ENCODE measurements around the gene UBE4A.

UBE4A gene

DNA sequence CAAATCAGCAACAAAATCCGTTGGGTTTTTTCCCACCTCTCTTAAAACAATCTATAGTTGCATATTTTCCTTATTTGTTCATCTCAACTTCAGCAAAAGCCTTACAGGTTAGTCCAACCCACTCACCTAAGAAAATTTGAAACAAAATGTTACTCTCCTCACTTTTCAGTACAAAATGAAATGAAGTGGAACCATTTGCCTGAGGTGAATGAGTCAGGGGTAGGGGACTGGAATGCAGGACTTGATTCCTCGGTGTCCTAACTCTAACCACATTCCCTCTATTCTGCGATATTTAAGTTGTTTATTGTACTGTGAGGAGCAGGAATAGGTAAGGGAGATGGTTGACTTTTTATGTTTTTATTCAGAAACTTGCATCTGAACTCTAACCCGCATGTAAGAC is 58.4 kb downstream of the UBE4A start:
- peaks cover 15% of the 10 kb centered on the region for H3K4me1 Mint-ChIP-seq
- TF ChIP-seq, protein P1, sequence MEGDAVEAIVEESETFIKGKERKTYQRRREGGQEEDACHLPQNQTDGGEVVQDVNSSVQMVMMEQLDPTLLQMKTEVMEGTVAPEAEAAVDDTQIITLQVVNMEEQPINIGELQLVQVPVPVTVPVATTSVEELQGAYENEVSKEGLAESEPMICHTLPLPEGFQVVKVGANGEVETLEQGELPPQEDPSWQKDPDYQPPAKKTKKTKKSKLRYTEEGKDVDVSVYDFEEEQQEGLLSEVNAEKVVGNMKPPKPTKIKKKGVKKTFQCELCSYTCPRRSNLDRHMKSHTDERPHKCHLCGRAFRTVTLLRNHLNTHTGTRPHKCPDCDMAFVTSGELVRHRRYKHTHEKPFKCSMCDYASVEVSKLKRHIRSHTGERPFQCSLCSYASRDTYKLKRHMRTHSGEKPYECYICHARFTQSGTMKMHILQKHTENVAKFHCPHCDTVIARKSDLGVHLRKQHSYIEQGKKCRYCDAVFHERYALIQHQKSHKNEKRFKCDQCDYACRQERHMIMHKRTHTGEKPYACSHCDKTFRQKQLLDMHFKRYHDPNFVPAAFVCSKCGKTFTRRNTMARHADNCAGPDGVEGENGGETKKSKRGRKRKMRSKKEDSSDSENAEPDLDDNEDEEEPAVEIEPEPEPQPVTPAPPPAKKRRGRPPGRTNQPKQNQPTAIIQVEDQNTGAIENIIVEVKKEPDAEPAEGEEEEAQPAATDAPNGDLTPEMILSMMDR (IDR thresholded peaks at IDR 0.05), result no peak
- peak overlapping the region; percentile 70 for H3K27ac Mint-ChIP-seq
- no peak for DNase-seq
- no peaks in the 10 kb centered on the region for H3K9me3 Mint-ChIP-seq
- H3K36me3 Mint-ChIP-seq (ENCODE audit: low read depth), result no peaks in the 10 kb centered on the region
- H3K4me3 Mint-ChIP-seq, result no peak overlapping the region
- H3K27me3 Mint-ChIP-seq (ENCODE audit: low read depth, poor library complexity), result no peaks in the 10 kb centered on the region

DNA sequence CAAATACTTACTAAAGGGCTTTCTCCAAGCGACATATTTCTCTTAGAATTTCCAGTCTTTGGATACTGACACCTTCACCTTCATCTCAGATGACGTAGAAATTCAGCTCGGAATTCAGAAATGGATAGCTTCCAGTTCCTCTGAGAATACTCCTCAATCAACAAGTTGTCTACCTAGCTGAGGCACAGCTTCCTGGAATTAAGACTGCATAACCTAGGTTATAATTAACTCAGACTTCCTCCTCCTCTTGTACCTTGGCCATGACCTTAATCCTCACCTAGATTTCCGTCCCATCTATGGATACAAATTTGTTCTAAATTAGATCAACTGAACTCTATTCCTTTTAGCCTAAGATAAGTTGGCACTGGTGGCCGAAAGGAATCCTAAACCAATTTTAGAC is 59.4 kb downstream of the UBE4A start:
- no peaks in the 10 kb centered on the region for H3K9me3 Mint-ChIP-seq
- peaks cover 15% of the 10 kb centered on the region for H3K4me1 Mint-ChIP-seq
- H3K4me3 Mint-ChIP-seq, result no peak overlapping the region
- no peaks in the 10 kb centered on the region for H3K27me3 Mint-ChIP-seq (ENCODE audit: low read depth, poor library complexity)
- H3K27ac Mint-ChIP-seq, result peak overlapping the region; percentile 31
- TF ChIP-seq, protein P1 (IDR thresholded peaks at IDR 0.05), result no peak
- H3K36me3 Mint-ChIP-seq (ENCODE audit: low read depth), result no peaks in the 10 kb centered on the region
- DNase-seq, result no peak

GRCh38 chr11:118427707-118428106 is 68.3 kb downstream of the UBE4A start:
- no peaks in the 10 kb centered on the region for H3K9me3 Mint-ChIP-seq
- H3K4me1 Mint-ChIP-seq, result peaks cover 20% of the 10 kb centered on the region
- no peak overlapping the region for H3K27ac Mint-ChIP-seq
- H3K4me3 Mint-ChIP-seq, result no peak overlapping the region
- TF ChIP-seq, protein P1 (IDR thresholded peaks at IDR 0.05), result no peak
- DNase-seq, result no peak
- peaks cover 17% of the 10 kb centered on the region for H3K27me3 Mint-ChIP-seq (ENCODE audit: low read depth, poor library complexity)
- H3K36me3 Mint-ChIP-seq (ENCODE audit: low read depth), result no peaks in the 10 kb centered on the region

DNA sequence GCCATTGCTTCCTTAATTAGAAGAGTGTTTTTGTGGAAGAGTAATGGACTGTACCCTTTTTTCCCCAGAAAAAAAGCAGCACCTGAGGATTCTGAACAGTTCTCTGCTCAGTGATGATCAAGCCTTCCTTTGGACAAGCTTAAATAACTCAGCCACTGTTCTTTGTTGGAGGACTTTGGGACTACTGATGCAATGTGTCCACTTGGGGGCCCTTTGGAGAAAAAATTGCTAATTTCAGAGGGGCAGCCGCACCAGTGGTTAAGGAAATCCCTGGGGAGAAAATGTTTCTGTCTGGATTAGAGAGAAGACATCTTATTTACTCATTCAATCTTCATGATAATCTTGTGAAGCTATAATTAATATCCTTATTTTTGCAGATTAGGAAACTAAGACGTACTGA is 71.6 kb downstream of the UBE4A start:
- no peak overlapping the region for H3K4me3 Mint-ChIP-seq
- peaks cover 36% of the 10 kb centered on the region for H3K4me1 Mint-ChIP-seq
- no peaks in the 10 kb centered on the region for H3K9me3 Mint-ChIP-seq
- H3K27me3 Mint-ChIP-seq (ENCODE audit: low read depth, poor library complexity), result peaks cover 11% of the 10 kb centered on the region
- no peaks in the 10 kb centered on the region for H3K36me3 Mint-ChIP-seq (ENCODE audit: low read depth)
- no peak for DNase-seq
- TF ChIP-seq, protein P1 (IDR thresholded peaks at IDR 0.05), result no peak
- no peak overlapping the region for H3K27ac Mint-ChIP-seq

GRCh38 chr11:118434123-118434552 is 74.7 kb downstream of the UBE4A start:
- Mint-ChIP-seq H3K4me1 (peaks cover 36% of the 10 kb centered on the region), H3K27me3 (ENCODE audit: low read depth, poor library complexity) (peaks cover 5% of the 10 kb centered on the region), H3K36me3 (ENCODE audit: low read depth) (no peaks in the 10 kb centered on the region), H3K4me3 (peak overlapping the region; percentile 87), H3K27ac (peak overlapping the region; percentile 45), H3K9me3 (no peaks in the 10 kb centered on the region)
- DNase-seq, result no peak
- TF ChIP-seq, protein P1 (IDR thresholded peaks at IDR 0.05), result no peak

GRCh38 chr11:118434553-118435289 is 75.3 kb downstream of the UBE4A start:
- DNase-seq, result peak; percentile 62
- TF ChIP-seq, protein P1 (IDR thresholded peaks at IDR 0.05), result no peak
- peak overlapping the region; percentile 87 for H3K4me3 Mint-ChIP-seq

More at GRCh38 chr11:118434553-118435289, 75.3 kb downstream of the UBE4A start:
- Mint-ChIP-seq H3K27me3 (ENCODE audit: low read depth, poor library complexity) (peaks cover 5% of the 10 kb centered on the region), H3K36me3 (ENCODE audit: low read depth) (no peaks in the 10 kb centered on the region), H3K9me3 (no peaks in the 10 kb centered on the region), H3K27ac (peak overlapping the region; percentile 99), H3K4me1 (peaks cover 42% of the 10 kb centered on the region)
